Measurements from ENCODE around the gene FKBP6. TPM values are rescaled to one million over a fixed set of nuclear protein-coding genes. Genes with fewer than 3 reads are reported as not detected.

Gene FKBP6
- total and polyA plus RNA-seq, 9 of the 15 experiments (the other 6 are each of a cell fraction or from before 2014, with no cell fraction given), result not detected

- Histone ChIP-seq H3K9me3 (replicated peaks; ENCODE audit: control insufficient read depth, insufficient read depth, low read depth, low read length) (no peaks in the 10 kb centered on the region), H3K4me2 (ENCODE audit: insufficient read depth, low read length) (no peak overlapping the region), H3K9me1 (ENCODE audit: control insufficient read depth, insufficient read depth, low read length) (no peaks in the 10 kb centered on the region), H3K4me3 (no peak overlapping the region), H2AFZ (ENCODE audit: low read depth, low read length) (no peak overlapping the region), H3K27ac (ENCODE audit: extremely low read depth, low read depth, low read length) (no peak overlapping the region), H4K20me1 (replicated peaks; ENCODE audit: control insufficient read depth, insufficient read depth, low read length) (0 out of 2 replicates have a peak, but pooled peaks cover 9% of the 10 kb centered on the region), H3K36me3 (ENCODE audit: control insufficient read depth, insufficient read depth, low read length) (no peaks in the 10 kb centered on the region), H3K79me2 (ENCODE audit: control insufficient read depth, insufficient read depth, low read length) (no peaks in the 10 kb centered on the region), H3K9ac (ENCODE audit: insufficient read depth in 1 of 2, low read depth in 2 of 2, low read length in 2 of 2) (no peak overlapping the region; a peak in 1 of 4 replicates), H3K27me3 (ENCODE audit: control insufficient read depth in 2 of 2, insufficient read depth in 2 of 2, low read length in 2 of 2) (peaks cover 52 to 74% of the 10 kb centered on the region in 2 experiments), H3K4me1 (replicated peaks in 1 of 2; ENCODE audit: control insufficient read depth in 2 of 2, insufficient read depth in 2 of 2, low read length in 2 of 2) (peaks cover 0 to 23% of the 10 kb centered on the region in 2 experiments; a peak in 4 of 5 replicates)
- no peak for TF ChIP-seq SMAD1 (IDR thresholded peaks at IDR 0.05; ENCODE audit: low read depth, low read length, partially characterized antibody)
- TF ChIP-seq GTF2A2 (tag; IDR thresholded peaks at IDR 0.05), result no peak
- 0 out of 2 replicates have a peak, but pooled peaks have one; percentile 22 for TF ChIP-seq BHLHE40 (IDR thresholded peaks at IDR 0.05; ENCODE audit: low read length)
- TF ChIP-seq ZBTB7A (IDR thresholded peaks at IDR 0.05; ENCODE audit: borderline replicate concordance, control insufficient read depth, low read depth, low read length), result no peak
- TF ChIP-seq ZFP91 (CRISPR knock-in tag; IDR thresholded peaks at IDR 0.05), result no peak
- TF ChIP-seq ZNF121 (CRISPR knock-in tag; conservative IDR thresholded peaks at IDR 0.05), result no peak
- no peak for TF ChIP-seq FOXP1 (CRISPR knock-in tag; IDR thresholded peaks at IDR 0.05)
- peak; percentile 36; the same call in 1 of the 2 replicates for TF ChIP-seq ZNF263 (CRISPR knock-in tag; IDR thresholded peaks at IDR 0.05; ENCODE audit: borderline replicate concordance)
- no peak for TF ChIP-seq USF2 (CRISPR knock-in tag; IDR thresholded peaks at IDR 0.05)
- TF ChIP-seq HEY1 (CRISPR knock-in tag; IDR thresholded peaks at IDR 0.05; ENCODE audit: borderline replicate concordance), result no peak
- TF ChIP-seq RUNX1 (IDR thresholded peaks at IDR 0.05; ENCODE audit: low read depth), result no peak
- 0 out of 6 replicates have a peak, but pooled peaks of 1 of the 3 experiments have one; percentile 9 for TF ChIP-seq CTCF (IDR thresholded peaks at IDR 0.05 in 2 of 3, conservative IDR thresholded peaks at IDR 0.05 in 1 of 3; ENCODE audit: insufficient read depth in 2 of 3, low read depth in 1 of 3, low read length in 3 of 3)
- TF ChIP-seq FOXK2 (conservative IDR thresholded peaks at IDR 0.05 in 1 of 2, IDR thresholded peaks at IDR 0.05 in 1 of 2; ENCODE audit: low read depth in 2 of 2), result no peak
- 22% methylated on average over 28 of the region's 28 CpGs for WGBS (ENCODE audit: insufficient coverage, low coverage, missing lambda C conversion rate)
- no peak for FAIRE-seq
- peak in 1 of 4 experiments; percentile 5 for DNase-seq (ENCODE audit: extremely low read depth in 1 of 4, low spot score in 3 of 4)
- ChIA-PET POLR2A (no interaction called here), CTCF (ENCODE audit: low intra/inter-chr PET ratio) (no interaction called here)
- intact Hi-C loops (cut with micrococcal nuclease) (no loop called here), in situ Hi-C loops (cut with MboI) (no loop called here)
- ATAC-seq, result peak; percentile 49
- no TSS peak for BruUV-seq (replicated peaks)
Observed at GRCh38 chr7:73363225-73364005, 35.5 kb downstream of the FKBP6 start.
